Epithelial cell of proximal tubule (primary cell): Measurements from ENCODE around the gene THSD7A. TPM values are rescaled to one million over a fixed set of nuclear protein-coding genes. Genes with fewer than 3 reads are reported as not detected.

Experiments used
- DNase-seq: peaks from one replicate; pipeline ENCODE4 v3.0.0-alpha.2; 2011; ENCODE audit warnings: low read depth
- H3K4me3 ChIP-seq: 2 replicates; pipeline ENCODE4 v1.5.1; 2011; ENCODE audit warnings: low read depth, mild to moderate bottlenecking, low read length
- total RNA-seq: library from RNA; depleted of rRNA; stranded (reverse); fragments of >200 nt; gene quantifications from 2 replicates; pipeline ENCODE4 v1.2.3, GENCODE V29; 2015
- TF ChIP-seq, protein P1 (sequence below): conservative IDR thresholded peaks from 2 replicates; pipeline ENCODE4 v1.5.1; 2012; ENCODE audit warnings: low read depth, mild to moderate bottlenecking, low read length

The THSD7A gene
- total RNA-seq, 1 donor from 2014 or later = 2.0 TPM

DNA sequence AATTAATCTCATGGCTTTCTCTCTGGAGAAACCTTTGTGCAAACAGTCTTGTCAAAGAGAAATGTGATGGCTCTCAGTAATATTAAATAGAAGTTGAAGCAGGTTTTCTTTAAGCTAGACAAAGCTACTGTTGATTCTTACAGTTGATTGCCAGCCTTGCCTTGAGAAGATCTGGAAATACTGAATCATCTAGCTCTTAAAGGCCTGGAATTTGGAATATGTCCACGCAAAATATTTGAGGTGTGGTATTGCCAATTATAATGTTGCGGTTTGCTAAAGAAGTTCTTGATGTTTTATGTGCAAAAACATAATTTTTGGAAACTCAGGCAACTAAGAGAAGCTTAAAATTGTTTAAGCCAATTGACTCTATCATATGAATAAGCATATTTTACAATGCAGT lies 486.4 kb downstream of the THSD7A start:
- TF ChIP-seq, protein P1, sequence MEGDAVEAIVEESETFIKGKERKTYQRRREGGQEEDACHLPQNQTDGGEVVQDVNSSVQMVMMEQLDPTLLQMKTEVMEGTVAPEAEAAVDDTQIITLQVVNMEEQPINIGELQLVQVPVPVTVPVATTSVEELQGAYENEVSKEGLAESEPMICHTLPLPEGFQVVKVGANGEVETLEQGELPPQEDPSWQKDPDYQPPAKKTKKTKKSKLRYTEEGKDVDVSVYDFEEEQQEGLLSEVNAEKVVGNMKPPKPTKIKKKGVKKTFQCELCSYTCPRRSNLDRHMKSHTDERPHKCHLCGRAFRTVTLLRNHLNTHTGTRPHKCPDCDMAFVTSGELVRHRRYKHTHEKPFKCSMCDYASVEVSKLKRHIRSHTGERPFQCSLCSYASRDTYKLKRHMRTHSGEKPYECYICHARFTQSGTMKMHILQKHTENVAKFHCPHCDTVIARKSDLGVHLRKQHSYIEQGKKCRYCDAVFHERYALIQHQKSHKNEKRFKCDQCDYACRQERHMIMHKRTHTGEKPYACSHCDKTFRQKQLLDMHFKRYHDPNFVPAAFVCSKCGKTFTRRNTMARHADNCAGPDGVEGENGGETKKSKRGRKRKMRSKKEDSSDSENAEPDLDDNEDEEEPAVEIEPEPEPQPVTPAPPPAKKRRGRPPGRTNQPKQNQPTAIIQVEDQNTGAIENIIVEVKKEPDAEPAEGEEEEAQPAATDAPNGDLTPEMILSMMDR = no peak
- no peak overlapping the region for H3K4me3 ChIP-seq
- no peak for DNase-seq

DNA sequence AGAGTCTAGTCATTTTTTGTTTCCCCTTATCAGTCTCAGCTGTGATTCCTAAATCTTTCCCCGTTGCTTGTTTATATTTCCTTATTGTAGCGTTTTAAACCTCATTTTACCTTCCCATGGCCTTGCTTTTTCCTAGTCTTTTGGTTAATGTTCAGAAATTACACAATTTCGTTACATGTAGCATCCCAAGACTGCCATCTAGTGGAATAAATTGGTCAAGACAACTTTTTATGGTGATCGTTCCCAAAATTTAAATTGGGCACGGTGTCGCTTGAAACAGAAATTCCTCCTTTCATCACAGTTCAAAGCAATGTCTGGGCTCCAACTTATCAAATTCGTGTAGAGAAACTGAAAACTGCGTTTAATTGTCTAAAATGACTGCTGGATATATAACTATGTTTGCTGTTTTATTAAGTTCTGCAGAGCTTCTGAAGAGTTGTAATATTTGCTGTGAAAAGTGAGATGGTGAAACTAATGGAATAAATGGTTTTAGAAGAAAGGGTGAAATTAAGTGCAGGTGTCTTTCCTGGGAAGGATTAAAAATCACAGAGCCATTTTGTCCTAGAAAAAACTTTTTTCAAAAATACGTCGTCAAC lies 488.1 kb downstream of the THSD7A start:
- TF ChIP-seq, protein P1 = peak; percentile 77
- H3K4me3 ChIP-seq = no peak overlapping the region
- DNase-seq = no peak

DNA sequence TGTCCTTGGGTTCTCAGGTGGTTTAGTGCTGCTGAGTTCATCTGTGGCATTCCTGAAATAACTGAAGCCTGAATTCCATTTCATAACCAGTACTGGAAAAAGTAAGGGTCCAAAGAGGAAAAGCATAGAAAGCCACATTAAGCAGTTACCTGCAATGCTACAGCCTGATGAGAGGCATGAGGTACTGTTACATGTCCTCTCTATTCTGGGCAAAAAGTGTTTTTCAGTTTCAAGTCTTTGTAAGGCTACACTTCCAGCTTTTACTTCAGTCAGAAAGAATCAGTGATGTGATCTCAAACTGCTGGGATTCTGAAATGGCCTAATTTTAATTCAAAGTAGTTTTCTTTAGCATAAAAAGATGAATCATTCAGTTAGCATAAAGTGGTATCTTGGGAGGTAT lies 488.9 kb downstream of the THSD7A start:
- DNase-seq = no peak
- no peak overlapping the region for H3K4me3 ChIP-seq
- TF ChIP-seq, protein P1 = no peak

DNA sequence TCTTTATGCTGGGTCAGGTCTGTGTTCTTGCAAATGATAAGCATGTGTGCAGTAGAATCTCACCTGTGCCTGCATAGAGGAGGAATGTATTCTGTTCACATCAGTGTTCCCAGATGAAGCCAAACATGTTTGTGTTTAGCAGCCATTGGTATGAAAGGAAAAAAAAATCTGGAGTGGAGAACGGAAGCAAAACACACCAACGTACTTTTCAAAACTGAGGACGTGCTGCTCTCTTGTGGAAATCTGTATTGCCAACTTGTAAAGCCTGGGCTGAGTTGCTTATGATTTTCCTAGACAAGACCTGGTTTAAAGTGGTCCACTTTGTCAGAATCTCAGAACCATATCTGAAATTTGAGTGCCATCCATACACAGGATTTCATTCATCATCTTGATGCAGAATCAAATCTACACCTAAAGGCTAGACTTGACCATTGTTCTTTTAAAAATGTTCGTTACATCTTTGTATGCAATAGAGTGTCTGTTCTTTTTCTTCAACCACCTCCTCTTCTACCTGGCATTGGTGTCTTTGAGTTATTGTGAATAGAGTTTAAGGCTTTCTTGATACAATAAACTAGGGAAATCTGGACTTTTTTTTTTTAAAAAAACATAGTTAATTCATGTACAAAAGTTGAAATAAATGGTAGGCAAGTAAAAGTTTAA lies 490.6 kb downstream of the THSD7A start:
- TF ChIP-seq, protein P1 = peak; percentile 53
- no peak for DNase-seq
- H3K4me3 ChIP-seq = no peak overlapping the region

DNA sequence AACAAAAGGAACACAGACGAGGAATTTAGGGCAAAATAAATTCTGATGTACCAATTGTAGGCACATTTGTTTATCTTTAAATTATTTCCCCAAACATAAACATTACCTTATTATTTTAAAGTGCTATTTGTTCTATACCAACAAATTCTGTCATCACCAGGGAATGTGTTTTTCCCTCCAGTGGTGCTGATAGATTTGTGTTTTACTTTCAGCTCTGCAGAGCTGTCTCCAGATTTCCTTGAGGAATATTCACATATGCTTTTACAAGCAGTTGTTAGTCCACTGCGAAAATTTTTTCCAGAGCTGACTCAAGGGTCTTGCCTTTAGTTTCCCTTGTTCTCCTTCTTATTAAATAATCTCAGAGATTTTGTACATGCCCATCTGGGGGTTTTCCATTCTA lies 495.6 kb downstream of the THSD7A start:
- no peak overlapping the region for H3K4me3 ChIP-seq
- no peak for DNase-seq
- TF ChIP-seq, protein P1 = no peak

DNA sequence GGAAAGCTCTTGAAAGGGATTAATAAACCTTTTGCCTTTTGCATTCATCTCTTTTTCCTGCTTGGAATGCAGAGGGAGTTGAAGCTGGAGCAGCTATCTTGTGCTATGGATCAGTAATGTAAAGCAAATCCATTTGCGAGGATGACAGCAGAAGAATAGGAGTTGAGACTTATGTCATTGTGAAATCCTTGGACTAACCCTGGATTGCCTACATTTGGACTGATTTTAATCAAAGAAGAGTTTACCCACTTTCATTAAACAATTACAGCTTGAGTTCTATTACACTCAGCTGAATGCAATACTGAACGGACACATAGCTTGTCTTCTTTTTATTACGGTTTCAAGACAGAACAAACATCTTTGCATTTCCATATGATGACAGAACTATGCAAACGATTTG lies 496.1 kb downstream of the THSD7A start:
- TF ChIP-seq, protein P1 = no peak
- DNase-seq = no peak
- H3K4me3 ChIP-seq = no peak overlapping the region

DNA sequence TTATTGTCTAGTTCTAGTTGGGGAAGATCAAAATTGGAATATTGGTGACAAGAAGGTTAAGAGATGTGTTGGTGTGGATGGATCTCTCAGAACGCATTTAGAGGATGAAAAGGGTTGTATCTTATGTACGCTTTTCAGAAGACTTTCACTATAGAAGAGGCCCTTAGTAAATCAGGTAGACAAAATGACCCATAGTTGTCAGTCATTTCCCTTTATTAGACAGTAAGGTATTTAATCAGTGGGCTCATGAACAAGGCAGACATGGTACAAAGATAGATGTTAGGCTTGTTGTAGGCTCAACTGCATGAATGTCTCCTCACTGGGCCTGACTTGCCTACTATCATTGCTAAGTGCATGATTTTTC lies 499.2 kb downstream of the THSD7A start:
- DNase-seq = no peak
- H3K4me3 ChIP-seq = no peak overlapping the region
- TF ChIP-seq, protein P1 = no peak
